Peyer's patch (tissue), 4 donors: ENCODE data around the gene COL16A1.

Source experiments
- POLR2A ChIP-seq, 2 donors: fragments of 450-650 bp; IDR thresholded peaks; one replicate each; pipeline ENCODE4 v1.5.1; 2017; ENCODE audit warnings: antibody characterized with exemption in 2 of 2, mild to moderate bottlenecking in 2 of 2, moderate library complexity in 2 of 2
- TF ChIP-seq, protein P1 (sequence below), 6 experiments: fragments of 450-650 bp in 4 of 6; fragments of 200-600 bp in 2 of 6; sonication (generic) in 1 of 6; IDR thresholded peaks; one replicate each; pipeline ENCODE4 v1.5.1; 2017 to 2019; ENCODE audit warnings: antibody characterized with exemption in 6 of 6, mild to moderate bottlenecking in 3 of 6, moderate library complexity in 1 of 6

DNA sequence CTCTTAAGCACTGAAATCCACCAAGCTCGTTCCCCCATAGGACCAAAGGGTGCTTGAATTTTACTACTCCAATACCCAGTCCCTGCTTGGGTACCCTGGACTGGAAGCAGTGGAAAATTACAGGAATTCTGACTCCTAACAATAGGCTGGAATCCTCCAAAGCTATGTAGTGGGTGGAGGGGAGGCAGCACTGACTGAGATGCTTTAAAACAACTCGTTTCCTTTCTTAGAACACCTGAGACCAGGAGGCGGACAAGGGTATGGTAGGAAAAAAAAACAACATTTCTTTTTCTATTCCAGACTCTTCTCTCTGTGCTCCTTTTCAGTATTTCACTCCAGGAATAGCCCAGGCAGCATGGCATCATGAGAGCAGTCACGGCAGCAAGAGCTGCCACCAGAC, 61.5 kb downstream of the COL16A1 start:
- TF ChIP-seq, protein P1, sequence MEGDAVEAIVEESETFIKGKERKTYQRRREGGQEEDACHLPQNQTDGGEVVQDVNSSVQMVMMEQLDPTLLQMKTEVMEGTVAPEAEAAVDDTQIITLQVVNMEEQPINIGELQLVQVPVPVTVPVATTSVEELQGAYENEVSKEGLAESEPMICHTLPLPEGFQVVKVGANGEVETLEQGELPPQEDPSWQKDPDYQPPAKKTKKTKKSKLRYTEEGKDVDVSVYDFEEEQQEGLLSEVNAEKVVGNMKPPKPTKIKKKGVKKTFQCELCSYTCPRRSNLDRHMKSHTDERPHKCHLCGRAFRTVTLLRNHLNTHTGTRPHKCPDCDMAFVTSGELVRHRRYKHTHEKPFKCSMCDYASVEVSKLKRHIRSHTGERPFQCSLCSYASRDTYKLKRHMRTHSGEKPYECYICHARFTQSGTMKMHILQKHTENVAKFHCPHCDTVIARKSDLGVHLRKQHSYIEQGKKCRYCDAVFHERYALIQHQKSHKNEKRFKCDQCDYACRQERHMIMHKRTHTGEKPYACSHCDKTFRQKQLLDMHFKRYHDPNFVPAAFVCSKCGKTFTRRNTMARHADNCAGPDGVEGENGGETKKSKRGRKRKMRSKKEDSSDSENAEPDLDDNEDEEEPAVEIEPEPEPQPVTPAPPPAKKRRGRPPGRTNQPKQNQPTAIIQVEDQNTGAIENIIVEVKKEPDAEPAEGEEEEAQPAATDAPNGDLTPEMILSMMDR (IDR thresholded peaks at IDR 0.05) = no peak
- no peak for TF ChIP-seq POLR2A (IDR thresholded peaks at IDR 0.05)
